A549 (cell line): ENCODE results near the gene OR52W1.

Source experiments
- CEBPB ChIP-seq, 2 experiments: fragments of >200 bp in 1 of 2; sonication (Bioruptor Twin) in 1 of 2; formaldehyde crosslinking in 1 of 2; IDR thresholded peaks; 2 replicates each; pipeline ENCODE4 v1.6.1; 2012 to 2016
- CTCF ChIP-seq: fragments of >200 bp; sonication (Bioruptor Twin); formaldehyde crosslinking; IDR thresholded peaks from 3 replicates; pipeline ENCODE4 v1.5.1; 2016
- EHMT2 ChIP-seq: fragments of 200-600 bp; sonication (generic); IDR thresholded peaks from 2 replicates; pipeline ENCODE4 v1.6.1; 2016; ENCODE audit warnings: antibody characterized with exemption, low read depth, mild to moderate bottlenecking, moderate library complexity
- EP300 ChIP-seq, 2 experiments: fragments of >200 bp; sonication (Bioruptor Twin); formaldehyde crosslinking; IDR thresholded peaks; 2 replicates in 1 of 2; 3 replicates in 1 of 2; pipeline ENCODE4 v1.6.1; 2016 to 2017
- HES2 ChIP-seq: fragments of >200 bp; sonication (Bioruptor Twin); formaldehyde crosslinking; IDR thresholded peaks from 2 replicates; pipeline ENCODE4 v1.6.1; 2016
- HEYL ChIP-seq: fragments of 250-450 bp; sonication (Bioruptor Pico); IDR thresholded peaks from 2 replicates; pipeline ENCODE4 v1.8.0; 2021; ENCODE audit warnings: mild to moderate bottlenecking, moderate library complexity
- HOXA7 ChIP-seq: fragments of 250-450 bp; sonication (Bioruptor Pico); IDR thresholded peaks from 2 replicates; pipeline ENCODE4 v1.5.0; 2020; ENCODE audit warnings: mild to moderate bottlenecking, moderate library complexity
- JUNB ChIP-seq: fragments of >200 bp; sonication (Bioruptor Twin); formaldehyde crosslinking; IDR thresholded peaks from 2 replicates; pipeline ENCODE4 v1.6.1; 2016
- PHF8 ChIP-seq: fragments of 200-600 bp; sonication (generic); IDR thresholded peaks from 2 replicates; pipeline ENCODE4 v1.6.1; 2016; ENCODE audit warnings: low read depth, mild to moderate bottlenecking, antibody characterized with exemption, moderate library complexity, borderline replicate concordance
- POLR2A ChIP-seq: IDR thresholded peaks from 2 replicates; pipeline ENCODE4 v1.6.1; 2012; ENCODE audit warnings: mild to moderate bottlenecking, low read length
- RAD21 ChIP-seq, 2 experiments: fragments of >200 bp in 1 of 2; sonication (Bioruptor Twin) in 1 of 2; formaldehyde crosslinking in 1 of 2; IDR thresholded peaks in 1 of 2; conservative IDR thresholded peaks in 1 of 2; 2 replicates in 1 of 2; 3 replicates in 1 of 2; pipeline ENCODE4 v1.6.1; 2012 to 2018; ENCODE audit warnings: inconsistent platforms in 1 of 2
- RCOR1 ChIP-seq: fragments of 150-350 bp; IDR thresholded peaks from 2 replicates; pipeline ENCODE4 v1.6.1; 2014; ENCODE audit warnings: antibody characterized with exemption, low read length, low read depth
- REST ChIP-seq: fragments of 200-600 bp; sonication (generic); IDR thresholded peaks from 2 replicates; pipeline ENCODE4 v1.6.1; 2016; ENCODE audit warnings: antibody characterized with exemption, mild to moderate bottlenecking, moderate library complexity
- RFX5 ChIP-seq: fragments of 450-650 bp; IDR thresholded peaks from 2 replicates; pipeline ENCODE4 v1.7.1; 2014; ENCODE audit warnings: antibody characterized with exemption, mild to moderate bottlenecking, moderate library complexity

- no peak for TF ChIP-seq HOXA7 (CRISPR knock-in tag)
- no peak for TF ChIP-seq CEBPB (IDR thresholded peaks at IDR 0.05)
- TF ChIP-seq CTCF: no peak
- no peak for TF ChIP-seq HES2
- TF ChIP-seq RAD21 (conservative IDR thresholded peaks at IDR 0.05 in 1 of 2, IDR thresholded peaks at IDR 0.05 in 1 of 2): no peak
- no peak for TF ChIP-seq EP300 (IDR thresholded peaks at IDR 0.05)
- TF ChIP-seq EHMT2: no peak
- no peak for TF ChIP-seq HEYL (CRISPR knock-in tag)
- TF ChIP-seq JUNB: no peak
- TF ChIP-seq REST: no peak
- no peak for TF ChIP-seq RCOR1
- TF ChIP-seq RFX5: no peak
- no peak for TF ChIP-seq PHF8
- no peak for TF ChIP-seq POLR2A
Measured at GRCh38 chr11:6217722-6218121, 18.7 kb downstream of the OR52W1 start.
